Measurements from ENCODE around the gene NKX2-1.

- TF ChIP-seq CTCF (IDR thresholded peaks at IDR 0.05; ENCODE audit: low read depth, low read length, poor library complexity, severe bottlenecking) = no peak
- no peak for TF ChIP-seq EZH2phosphoT487 (IDR thresholded peaks at IDR 0.05; ENCODE audit: borderline replicate concordance, low read length)
Measured at GRCh38 chr14:36496346-36496745, 23.7 kb downstream of the NKX2-1 start.
